HepG2 (cell line): ENCODE data around the gene ZBTB26. TPM values are rescaled to one million over a fixed set of nuclear protein-coding genes. Genes with fewer than 3 reads are reported as not detected.

Source experiments
- ATAD3A ChIP-seq: sonication (generic); formaldehyde crosslinking; IDR thresholded peaks from 2 replicates; pipeline ENCODE4 v1.4.0; 2020; ENCODE audit warnings: missing genetic modification reagents
- ATF5 ChIP-seq: sonication (generic); formaldehyde crosslinking; IDR thresholded peaks from 2 replicates; pipeline ENCODE4 v1.4.0; 2020; ENCODE audit warnings: mild to moderate bottlenecking, low read depth, missing genetic modification reagents
- FOSL2 ChIP-seq: sonication (generic); formaldehyde crosslinking; IDR thresholded peaks from 2 replicates; pipeline ENCODE4 v1.4.0; 2020; ENCODE audit warnings: missing genetic modification reagents
- GRHL1 ChIP-seq: sonication (generic); formaldehyde crosslinking; conservative IDR thresholded peaks from 2 replicates; pipeline ENCODE4 v1.8.0; 2022; ENCODE audit warnings: missing genetic modification reagents
- HHEX ChIP-seq: IDR thresholded peaks from 2 replicates; pipeline ENCODE4 v1.6.1; 2016; ENCODE audit warnings: control low read depth
- IKZF5 ChIP-seq: IDR thresholded peaks from 2 replicates; pipeline ENCODE4 v1.6.1; 2018; ENCODE audit warnings: missing genetic modification reagents, mild to moderate bottlenecking, missing compliant biosample characterization
- KDM3A ChIP-seq: IDR thresholded peaks from 2 replicates; pipeline ENCODE4 v1.6.1; 2018; ENCODE audit warnings: low read depth, missing compliant biosample characterization
- MIXL1 ChIP-seq: IDR thresholded peaks from 2 replicates; pipeline ENCODE4 v1.6.1; 2016
- MXD1 ChIP-seq: sonication (generic); formaldehyde crosslinking; IDR thresholded peaks from 2 replicates; pipeline ENCODE4 v1.4.0; 2020; ENCODE audit warnings: mild to moderate bottlenecking, missing genetic modification reagents
- MZF1 ChIP-seq: sonication (generic); formaldehyde crosslinking; IDR thresholded peaks from 2 replicates; pipeline ENCODE4 v1.8.1; 2023; ENCODE audit warnings: mild to moderate bottlenecking, missing genetic modification reagents, borderline replicate concordance
- NPAS2 ChIP-seq: sonication (generic); formaldehyde crosslinking; IDR thresholded peaks from 2 replicates; pipeline ENCODE4 v1.8.0; 2022; ENCODE audit warnings: mild to moderate bottlenecking, missing genetic modification reagents, borderline replicate concordance
- RXRA ChIP-seq: sonication (generic); formaldehyde crosslinking; IDR thresholded peaks from 2 replicates; pipeline ENCODE4 v1.5.1; 2020; ENCODE audit warnings: missing genetic modification reagents
- SMARCE1 ChIP-seq: fragments of 450-650 bp; IDR thresholded peaks from 2 replicates; pipeline ENCODE4 v1.6.1; 2017; ENCODE audit warnings: borderline replicate concordance
- STAT6 ChIP-seq: sonication (generic); formaldehyde crosslinking; IDR thresholded peaks from 2 replicates; pipeline ENCODE4 v1.4.0; 2020; ENCODE audit warnings: missing genetic modification reagents, mild to moderate bottlenecking, borderline replicate concordance
- THRA ChIP-seq: sonication (generic); formaldehyde crosslinking; IDR thresholded peaks from 2 replicates; pipeline ENCODE4 v1.4.0; 2020; ENCODE audit warnings: missing genetic modification reagents, borderline replicate concordance
- ZNF333 ChIP-seq: sonication (generic); formaldehyde crosslinking; IDR thresholded peaks from 2 replicates; pipeline ENCODE4 v1.4.0; 2020; ENCODE audit warnings: mild to moderate bottlenecking, missing genetic modification reagents, borderline replicate concordance
- ZNF660 ChIP-seq: sonication (generic); formaldehyde crosslinking; IDR thresholded peaks from 2 replicates; pipeline ENCODE4 v1.5.1; 2020; ENCODE audit warnings: mild to moderate bottlenecking, low read depth, missing genetic modification reagents, borderline replicate concordance
- ZNF770 ChIP-seq: sonication (generic); formaldehyde crosslinking; IDR thresholded peaks from 2 replicates; pipeline ENCODE4 v1.5.0; 2020; ENCODE audit warnings: mild to moderate bottlenecking, missing genetic modification reagents
- polyA plus RNA-seq, 8 experiments: library from polyadenylated mRNA; depleted of rRNA in 3 of 8; stranded (reverse) in 7 of 8; unstranded in 1 of 8; fragments of >200 nt; fragmentation: Illumina TruSeq in 4 of 8; extraction: Trizol in 4 of 8; gene quantifications; 2 replicates each; pipeline versions ENCODE4 v1.2.1 to v1.2.3, GENCODE V29; 2011 to 2016; ENCODE audit warnings: low read depth in 4 of 8, missing spikeins in 1 of 8, mixed read lengths in 1 of 8; ENCODE audit not compliant: insufficient read depth in 1 of 8
- total RNA-seq, 5 experiments: library from RNA; depleted of rRNA; stranded (reverse); fragments of >200 nt; fragmentation: Illumina TruSeq; extraction: Trizol; gene quantifications; 2 replicates each; pipeline ENCODE4 v1.2.3, GENCODE V29; 2016; ENCODE audit warnings: low read depth in 1 of 5

Gene ZBTB26
- total and polyA plus RNA-seq, 2 of the 13 experiments (the other 11 are each of a cell fraction or from before 2014, with no cell fraction given): 4.5 to 8.6 TPM

- no peak for TF ChIP-seq KDM3A
- no peak; the same call in 1 of the 2 replicates for TF ChIP-seq MXD1 (CRISPR knock-in tag)
- TF ChIP-seq NPAS2 (CRISPR knock-in tag): no peak
- TF ChIP-seq HHEX: no peak
- TF ChIP-seq MZF1 (CRISPR knock-in tag): no peak
- TF ChIP-seq ZNF660: no peak
- no peak; the same call in 1 of the 2 replicates for TF ChIP-seq STAT6
- no peak; the same call in 1 of the 2 replicates for TF ChIP-seq THRA (CRISPR knock-in tag)
- TF ChIP-seq ATF5 (CRISPR knock-in tag): no peak
- no peak; the same call in 1 of the 2 replicates for TF ChIP-seq ZNF333
- no peak for TF ChIP-seq ATAD3A (CRISPR knock-in tag)
- peak; percentile 57; the same call in 1 of the 2 replicates for TF ChIP-seq IKZF5 (CRISPR knock-in tag)
- TF ChIP-seq RXRA: peak; percentile 51
- TF ChIP-seq SMARCE1: no peak
- peak; percentile 61 for TF ChIP-seq MIXL1
- no peak for TF ChIP-seq GRHL1 (CRISPR knock-in tag)
- no peak for TF ChIP-seq ZNF770
- TF ChIP-seq FOSL2 (CRISPR knock-in tag): peak; percentile 36; the same call in 1 of the 2 replicates
Observed at GRCh38 chr9:122931226-122932121, at the start of gene ZBTB26 (continued).
